Mononuclear cell (primary cell): ENCODE data around the gene RAB11FIP4. TPM values are rescaled to one million over a fixed set of nuclear protein-coding genes. Genes with fewer than 3 reads are reported as not detected.

Experiments used
- H3K27me3 ChIP-seq: 2 replicates; pipeline ENCODE4 v1.6.0; 2011; ENCODE audit warnings: low read length, control low read depth; ENCODE audit not compliant: insufficient read depth
- H3K4me1 ChIP-seq: 2 replicates; pipeline ENCODE4 v1.5.1; 2011; ENCODE audit warnings: mild to moderate bottlenecking, low read length, control low read depth; ENCODE audit not compliant: insufficient read depth
- H3K4me3 ChIP-seq: 2 replicates; pipeline ENCODE4 v1.5.1; 2011; ENCODE audit warnings: mild to moderate bottlenecking, low read length, moderate library complexity
- H3K9me3 ChIP-seq: 2 replicates; pipeline ENCODE4 v1.5.1; 2011; ENCODE audit warnings: low read depth, mild to moderate bottlenecking, control low read depth, low read length
- total RNA-seq: library from RNA; depleted of rRNA; stranded (reverse); fragments of >200 nt; gene quantifications from one replicate; pipeline ENCODE4 v1.2.3, GENCODE V29; 2012

Gene RAB11FIP4
- total RNA-seq, 1 donor = 48.0 TPM

GRCh38 chr17:31559584-31560501 lies 168.4 kb downstream of the RAB11FIP4 start:
- Histone ChIP-seq H3K4me3 (peak overlapping the region; percentile 43), H3K27me3 (no peaks in the 10 kb centered on the region), H3K4me1 (peaks cover 47% of the 10 kb centered on the region), H3K9me3 (no peaks in the 10 kb centered on the region)

GRCh38 chr17:31560616-31561235 lies 169.3 kb downstream of the RAB11FIP4 start:
- H3K27me3 ChIP-seq = no peaks in the 10 kb centered on the region
- H3K4me3 ChIP-seq = no peak overlapping the region
- peaks cover 55% of the 10 kb centered on the region for H3K4me1 ChIP-seq
- no peaks in the 10 kb centered on the region for H3K9me3 ChIP-seq

- no peaks in the 10 kb centered on the region for H3K27me3 ChIP-seq
- peaks cover 55% of the 10 kb centered on the region for H3K4me1 ChIP-seq
- no peaks in the 10 kb centered on the region for H3K9me3 ChIP-seq
- no peak overlapping the region for H3K4me3 ChIP-seq
These were observed 170.2 kb downstream of the RAB11FIP4 start for GRCh38 chr17:31561469-31562375.

GRCh38 chr17:31562376-31562840 lies 170.9 kb downstream of the RAB11FIP4 start:
- H3K9me3 ChIP-seq = no peaks in the 10 kb centered on the region
- peaks cover 55% of the 10 kb centered on the region for H3K4me1 ChIP-seq
- H3K27me3 ChIP-seq = no peaks in the 10 kb centered on the region
- H3K4me3 ChIP-seq = no peak overlapping the region

GRCh38 chr17:31564291-31564690 lies 172.8 kb downstream of the RAB11FIP4 start:
- H3K4me1 ChIP-seq = peaks cover 62% of the 10 kb centered on the region
- H3K9me3 ChIP-seq = no peaks in the 10 kb centered on the region

GRCh38 chr17:31564883-31565301 lies 173.4 kb downstream of the RAB11FIP4 start:
- peaks cover 56% of the 10 kb centered on the region for H3K4me1 ChIP-seq
- H3K4me3 ChIP-seq = no peak overlapping the region
- H3K27me3 ChIP-seq = no peaks in the 10 kb centered on the region
- no peaks in the 10 kb centered on the region for H3K9me3 ChIP-seq

More at GRCh38 chr17:31564291-31564690, 172.8 kb downstream of the RAB11FIP4 start:
- Histone ChIP-seq H3K4me3 (no peak overlapping the region), H3K27me3 (no peaks in the 10 kb centered on the region)

GRCh38 chr17:31565652-31566051 lies 174.2 kb downstream of the RAB11FIP4 start:
- H3K4me1 ChIP-seq = peaks cover 49% of the 10 kb centered on the region
- no peaks in the 10 kb centered on the region for H3K9me3 ChIP-seq
- H3K4me3 ChIP-seq = no peak overlapping the region
- H3K27me3 ChIP-seq = no peaks in the 10 kb centered on the region

- Histone ChIP-seq H3K4me3 (no peak overlapping the region), H3K4me1 (peaks cover 43% of the 10 kb centered on the region), H3K27me3 (no peaks in the 10 kb centered on the region)
These were observed 174.9 kb downstream of the RAB11FIP4 start for GRCh38 chr17:31566247-31566991.

GRCh38 chr17:31566992-31567373 lies 175.5 kb downstream of the RAB11FIP4 start:
- peaks cover 38% of the 10 kb centered on the region for H3K4me1 ChIP-seq
- H3K9me3 ChIP-seq = no peaks in the 10 kb centered on the region
- no peaks in the 10 kb centered on the region for H3K27me3 ChIP-seq
- no peak overlapping the region for H3K4me3 ChIP-seq

More at GRCh38 chr17:31566247-31566991, 174.9 kb downstream of the RAB11FIP4 start:
- H3K9me3 ChIP-seq = no peaks in the 10 kb centered on the region

GRCh38 chr17:31568121-31568520 lies 176.6 kb downstream of the RAB11FIP4 start:
- Histone ChIP-seq H3K4me3 (no peak overlapping the region), H3K4me1 (peaks cover 29% of the 10 kb centered on the region), H3K9me3 (no peaks in the 10 kb centered on the region), H3K27me3 (no peaks in the 10 kb centered on the region)

- Histone ChIP-seq H3K4me3 (no peak overlapping the region), H3K9me3 (no peaks in the 10 kb centered on the region)
These were observed 177.1 kb downstream of the RAB11FIP4 start for GRCh38 chr17:31568539-31568938.

GRCh38 chr17:31570231-31570630 lies 178.8 kb downstream of the RAB11FIP4 start:
- no peak overlapping the region for H3K4me3 ChIP-seq

More at GRCh38 chr17:31568539-31568938, 177.1 kb downstream of the RAB11FIP4 start:
- peaks cover 29% of the 10 kb centered on the region for H3K4me1 ChIP-seq
- no peaks in the 10 kb centered on the region for H3K27me3 ChIP-seq

GRCh38 chr17:31570951-31571892 lies 179.7 kb downstream of the RAB11FIP4 start:
- H3K4me3 ChIP-seq = no peak overlapping the region
- H3K27me3 ChIP-seq = no peaks in the 10 kb centered on the region
- H3K9me3 ChIP-seq = no peaks in the 10 kb centered on the region
- H3K4me1 ChIP-seq = peaks cover 21% of the 10 kb centered on the region

More at GRCh38 chr17:31570231-31570630, 178.8 kb downstream of the RAB11FIP4 start:
- H3K4me1 ChIP-seq = peaks cover 25% of the 10 kb centered on the region
- H3K9me3 ChIP-seq = no peaks in the 10 kb centered on the region
- H3K27me3 ChIP-seq = no peaks in the 10 kb centered on the region
